Right atrium auricular region (tissue), 2 donors: ENCODE measurements around the gene KRTAP4-5. TPM values are rescaled to one million over a fixed set of nuclear protein-coding genes. Genes with fewer than 3 reads are reported as not detected.
"Not testable (repeated sequence)": the region's sequence is repeated elsewhere in the genome, so short reads cannot be mapped to it uniquely, and the experiment has no call there.

ENCODE experiments used
- DNase-seq: peaks from one replicate; pipeline ENCODE4 v3.0.0-alpha.2; 2019; ENCODE audit warnings: low spot score
- H3K27ac ChIP-seq, 2 donors: fragments of 200-600 bp; sonication (generic); 1 replicate in 1 of 2; 2 replicates in 1 of 2; pipeline ENCODE4 v1.5.1; 2016 to 2019
- H3K27me3 ChIP-seq, 2 donors: fragments of 200-600 bp; sonication (generic); one replicate each; pipeline versions ENCODE4 v1.5.1 to v1.6.0; 2017 to 2019
- H3K36me3 ChIP-seq: fragments of 200-600 bp; sonication (generic); one replicate; pipeline ENCODE4 v1.5.1; 2016
- H3K4me1 ChIP-seq, 2 donors: fragments of 200-600 bp; sonication (generic); one replicate each; pipeline versions ENCODE4 v1.5.1 to v1.6.0; 2017 to 2019
- H3K4me3 ChIP-seq, 2 donors: fragments of 200-600 bp; sonication (generic); 1 replicate in 1 of 2; 2 replicates in 1 of 2; pipeline ENCODE4 v1.5.1; 2017 to 2019; ENCODE audit warnings: mild to moderate bottlenecking in 1 of 2, moderate library complexity in 1 of 2
- H3K9me3 ChIP-seq, 2 donors: fragments of 200-600 bp; sonication (generic); one replicate each; pipeline ENCODE4 v1.5.1; 2019
- CTCF ChIP-seq, 2 donors: fragments of 200-600 bp; sonication (generic); IDR thresholded peaks; one replicate each; pipeline ENCODE4 v1.5.1; 2019; ENCODE audit warnings: antibody characterized with exemption in 2 of 2
- total RNA-seq, 2 donors: library from RNA; depleted of rRNA; stranded (reverse); fragments of >200 nt; gene quantifications; one replicate each; pipeline ENCODE4 v1.1.0, GENCODE V29; 2016

KRTAP4-5 gene
- total RNA-seq, 2 donors from 2014 or later, result not detected

DNA sequence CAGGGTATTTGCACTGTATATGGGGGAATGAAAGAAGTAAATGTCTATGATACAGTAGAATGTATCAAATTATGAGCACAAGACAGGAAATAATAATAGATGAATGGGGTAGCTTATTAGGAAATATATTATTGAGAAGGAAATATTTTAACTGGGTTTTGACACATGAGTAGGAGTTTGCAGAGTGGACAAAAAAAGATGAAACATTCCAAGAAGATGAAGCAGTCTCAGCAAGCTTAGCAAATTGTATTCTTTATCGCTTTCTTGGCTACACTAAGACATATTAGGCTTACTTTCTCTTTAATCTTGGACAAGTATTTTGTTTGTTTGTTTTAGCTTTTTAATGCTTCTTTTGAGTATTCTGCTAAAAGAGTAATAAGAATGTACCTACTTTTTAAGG, 45.7 kb downstream of the KRTAP4-5 start:
- H3K4me3 ChIP-seq, result no peak overlapping the region
- H3K9me3 ChIP-seq, result no peaks in the 10 kb centered on the region
- H3K27ac ChIP-seq, result no peak overlapping the region
- H3K27me3 ChIP-seq, result no peaks in the 10 kb centered on the region
- TF ChIP-seq CTCF (IDR thresholded peaks at IDR 0.05), result no peak
- no peaks in the 10 kb centered on the region for H3K4me1 ChIP-seq
- DNase-seq, result no peak
- no peaks in the 10 kb centered on the region for H3K36me3 ChIP-seq

DNA sequence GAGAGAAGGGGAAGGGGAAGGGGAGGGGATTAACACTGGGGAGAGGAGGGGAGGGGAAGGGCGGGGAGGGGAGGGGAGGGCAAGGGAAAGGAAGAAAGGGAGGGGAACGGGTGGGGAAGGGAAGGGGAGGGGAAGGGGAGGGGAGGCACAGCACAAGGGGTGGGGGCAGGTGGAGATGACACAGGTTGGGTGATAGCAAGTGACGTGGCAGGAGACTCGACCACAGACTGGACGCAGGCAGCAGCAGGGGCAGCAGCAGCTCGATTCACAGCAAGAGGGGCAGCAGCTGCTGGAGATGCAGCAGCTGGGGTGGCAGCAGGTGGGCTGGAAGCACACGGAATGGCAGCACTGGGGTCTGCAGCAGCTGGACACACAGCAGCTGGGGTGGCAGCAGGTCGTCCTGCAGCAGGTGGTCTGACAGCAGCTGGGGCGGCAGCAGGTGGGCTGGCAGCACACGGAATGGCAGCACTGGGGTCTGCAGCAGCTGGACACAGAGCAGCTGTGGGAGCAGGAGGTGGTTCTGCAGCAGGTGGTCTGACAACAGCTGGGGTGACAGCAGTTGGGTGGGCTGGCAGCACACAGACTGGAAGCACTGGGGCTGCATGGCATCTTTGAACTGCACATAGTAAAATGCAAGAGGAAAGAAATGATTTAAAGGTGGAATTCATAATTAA, 47.9 kb downstream of the KRTAP4-5 start, which contains the start of gene KRTAP4-16:
Gene KRTAP4-16 (minus strand): TSS at position 624 of the 674 bp plus-strand sequence. CDS start 0 bp downstream, at position 624.
- no peak for DNase-seq
- no peak for TF ChIP-seq CTCF (IDR thresholded peaks at IDR 0.05)
- Histone ChIP-seq H3K4me1 (no peaks in the 10 kb centered on the region), H3K4me3 (no peak within 1 kb of the TSS), H3K27ac (no peak within 1 kb of the TSS), H3K36me3 (no peaks in the 10 kb centered on the region), H3K27me3 (no peaks in the 10 kb centered on the region), H3K9me3 (no peaks in the 10 kb centered on the region)

GRCh38 chr17:41099682-41100480, 49.7 kb downstream of the KRTAP4-5 start:
- H3K36me3 ChIP-seq, H3K9me3 ChIP-seq, H3K27me3 ChIP-seq, H3K27ac ChIP-seq, DNase-seq, H3K4me3 ChIP-seq, H3K4me1 ChIP-seq: not testable (repeated sequence)

Other genes with a start within 250 kb of the KRTAP4-5 start
- not detected for gene KRT23, start 212.2 kb downstream of the KRTAP4-5 start, total RNA-seq
- not detected for gene KRT39, start 182.9 kb downstream of the KRTAP4-5 start, total RNA-seq
- not detected for gene KRT40, start 165.5 kb downstream of the KRTAP4-5 start, total RNA-seq
- not detected for gene KRTAP3-3, start 155.7 kb downstream of the KRTAP4-5 start, total RNA-seq
- not detected for gene KRTAP3-2, start 149.9 kb downstream of the KRTAP4-5 start, total RNA-seq
- not detected for gene KRTAP3-1, start 140.7 kb downstream of the KRTAP4-5 start, total RNA-seq
- not detected for gene KRTAP1-5, start 122.6 kb downstream of the KRTAP4-5 start, total RNA-seq
- not detected for gene KRTAP1-4, start 119.6 kb downstream of the KRTAP4-5 start, total RNA-seq
- gene KRTAP1-3, start 115.0 kb downstream of the KRTAP4-5 start, total RNA-seq, result under 1 TPM in 1 of 2 donors, not detected in 1; 0.39 TPM
- not detected for gene KRTAP1-1, start 108.4 kb downstream of the KRTAP4-5 start, total RNA-seq
- gene KRTAP2-1, start 102.5 kb downstream of the KRTAP4-5 start, total RNA-seq, result not detected
- not detected for gene KRTAP2-2, start 94.6 kb downstream of the KRTAP4-5 start, total RNA-seq
- gene KRTAP2-3, start 89.7 kb downstream of the KRTAP4-5 start, total RNA-seq, result not detected
- gene KRTAP2-4, start 83.9 kb downstream of the KRTAP4-5 start, total RNA-seq, result not detected
- gene KRTAP4-7, start 65.7 kb downstream of the KRTAP4-5 start, total RNA-seq, result not detected
- not detected for gene KRTAP4-8, start 51.7 kb downstream of the KRTAP4-5 start, total RNA-seq
- gene KRTAP4-16, start 47.6 kb downstream of the KRTAP4-5 start, total RNA-seq, result not detected
- gene KRTAP4-9, start 44.4 kb downstream of the KRTAP4-5 start, total RNA-seq, result not detected
- not detected for gene KRTAP4-11, start 31.5 kb downstream of the KRTAP4-5 start, total RNA-seq
- gene KRTAP4-12, start 25.6 kb downstream of the KRTAP4-5 start, total RNA-seq, result not detected
- not detected for gene KRTAP4-6, start 9.3 kb downstream of the KRTAP4-5 start, total RNA-seq
- gene KRTAP4-4, start 10.9 kb upstream of the KRTAP4-5 start, total RNA-seq, result not detected
- gene KRTAP4-3, start 18.4 kb upstream of the KRTAP4-5 start, total RNA-seq, result not detected
- gene KRTAP4-2, start 28.4 kb upstream of the KRTAP4-5 start, total RNA-seq, result not detected
- not detected for gene KRTAP4-1, start 35.1 kb upstream of the KRTAP4-5 start, total RNA-seq
- not detected for gene KRTAP9-1, start 40.1 kb upstream of the KRTAP4-5 start, total RNA-seq
- gene KRTAP9-2, start 76.8 kb upstream of the KRTAP4-5 start, total RNA-seq, result not detected
- not detected for gene KRTAP9-3, start 82.6 kb upstream of the KRTAP4-5 start, total RNA-seq
- not detected for gene KRTAP9-8, start 88.2 kb upstream of the KRTAP4-5 start, total RNA-seq
- gene KRTAP9-4, start 99.9 kb upstream of the KRTAP4-5 start, total RNA-seq, result not detected
- gene KRTAP9-9, start 105.6 kb upstream of the KRTAP4-5 start, total RNA-seq, result not detected
- not detected for gene KRTAP9-6, start 115.6 kb upstream of the KRTAP4-5 start, total RNA-seq
- not detected for gene KRTAP9-7, start 125.9 kb upstream of the KRTAP4-5 start, total RNA-seq
- gene KRTAP29-1, start 153.0 kb upstream of the KRTAP4-5 start, total RNA-seq, result not detected
- not detected for gene KRTAP16-1, start 159.5 kb upstream of the KRTAP4-5 start, total RNA-seq
- not detected for gene KRTAP17-1, start 165.9 kb upstream of the KRTAP4-5 start, total RNA-seq
- gene KRT33A, start 201.0 kb upstream of the KRTAP4-5 start, total RNA-seq, result not detected
- not detected for gene KRT33B, start 220.0 kb upstream of the KRTAP4-5 start, total RNA-seq
- not detected for gene KRT34, start 232.5 kb upstream of the KRTAP4-5 start, total RNA-seq
- gene KRT31, start 247.8 kb upstream of the KRTAP4-5 start, total RNA-seq, result not detected